Activated B cell treated with CpG ODN at 0.5 μM for 24 hours (primary cell): ENCODE results near the gene PSRC1. TPM values are rescaled to one million over a fixed set of nuclear protein-coding genes. Genes with fewer than 3 reads are reported as not detected.
"Not testable (repeated sequence)": the region's sequence is repeated elsewhere in the genome, so short reads cannot be mapped to it uniquely, and the experiment has no call there.

Experiments
- ATAC-seq: fragments of 200-7000 bp; cut with Tn5 transposase; one replicate; pipeline ENCODE4 v1.10.0; 2021; ENCODE audit warnings: low read depth, mild to moderate bottlenecking, moderate library complexity
- CTCF ChIA-PET: fragments of 350-600 bp; sonication (Branson Sonifier 250); formaldehyde crosslinking; loops from one replicate; lab custom pipeline; 2021; ENCODE audit warnings: antibody characterized with exemption; lab: Charles Lee
- POLR2A ChIA-PET: fragments of 350-600 bp; sonication (Branson Sonifier 250); formaldehyde crosslinking; loops from one replicate; lab custom pipeline; 2021; ENCODE audit warnings: antibody characterized with exemption; lab: Charles Lee
- DNase-seq: peaks from one replicate; pipeline ENCODE4 v3.0.0; 2022
- H3K27ac Mint-ChIP-seq: one replicate; pipeline ENCODE4 v1.8.0; 2020; ENCODE audit warnings: mixed read lengths
- H3K27me3 Mint-ChIP-seq: one replicate; pipeline ENCODE4 v1.8.0; 2021; ENCODE audit warnings: mixed read lengths
- H3K36me3 Mint-ChIP-seq: one replicate; pipeline ENCODE4 v1.8.0; 2021; ENCODE audit warnings: low read depth, mixed read lengths
- H3K4me1 Mint-ChIP-seq: one replicate; pipeline ENCODE4 v1.8.0; 2021; ENCODE audit warnings: mixed read lengths
- H3K4me3 Mint-ChIP-seq: one replicate; pipeline ENCODE4 v1.8.0; 2020; ENCODE audit warnings: mild to moderate bottlenecking, mixed read lengths
- H3K9me3 Mint-ChIP-seq: one replicate; pipeline ENCODE4 v1.8.0; 2020; ENCODE audit warnings: mixed read lengths
- CTCF ChIP-seq: fragments of 200-600 bp; IDR thresholded peaks from one replicate; pipeline ENCODE4 v1.8.0; 2022; ENCODE audit warnings: antibody characterized with exemption, mild to moderate bottlenecking
- intact Hi-C: fragments of 100-400 bp; cut with micrococcal nuclease; formaldehyde crosslinking; loops from one replicate; pipeline ENCODE4 v1.15.1; 2024
- total RNA-seq: library from RNA; stranded (reverse); gene quantifications from 2 replicates; pipeline ENCODE4 v1.2.3, GENCODE V29; 2022

PSRC1 gene
- total RNA-seq, 1 donor from 2014 or later: not detected

DNA sequence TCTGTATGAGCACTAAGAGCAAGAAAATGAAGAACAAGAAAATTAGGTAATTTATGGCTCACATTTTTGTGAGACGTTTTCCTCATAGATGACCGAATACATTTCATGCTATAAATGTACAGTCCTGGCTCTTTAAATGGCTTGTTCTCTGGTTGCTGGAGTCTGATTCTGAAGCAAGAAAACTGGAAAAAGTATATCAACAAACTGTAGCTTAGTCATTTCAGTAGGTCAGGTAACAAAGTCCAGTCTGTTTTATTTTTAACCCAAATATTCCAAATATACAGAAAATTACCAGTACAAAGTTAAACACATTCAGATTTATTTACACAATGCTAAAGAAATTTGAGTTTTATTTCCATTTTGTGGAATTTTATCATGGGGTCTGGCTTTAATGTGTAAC is 26.4 kb upstream of the PSRC1 start:
- ChIA-PET CTCF (no interaction called here), POLR2A (interaction anchor here (0.6 kb wide), 1 partner anchor 97 kb away, joined by 5 read pairs; no protein-coding TSS in a partner anchor)
- no peak overlapping the region for H3K27ac Mint-ChIP-seq
- DNase-seq: no peak
- ATAC-seq: no peak
- no peaks in the 10 kb centered on the region for H3K9me3 Mint-ChIP-seq
- H3K4me3 Mint-ChIP-seq: no peak overlapping the region
- no peaks in the 10 kb centered on the region for H3K36me3 Mint-ChIP-seq
- intact Hi-C loops: no loop called here
- TF ChIP-seq CTCF: no peak
- peaks cover 19% of the 10 kb centered on the region for H3K4me1 Mint-ChIP-seq
- peaks cover 5% of the 10 kb centered on the region for H3K27me3 Mint-ChIP-seq

GRCh38 chr1:109307274-109308021 is 24.5 kb upstream of the PSRC1 start:
- no peak for TF ChIP-seq CTCF
- peak overlapping the region; percentile 80 for H3K27ac Mint-ChIP-seq
- ATAC-seq (peak; percentile 98), DNase-seq (peak; percentile 41)
- CTCF ChIA-PET: interaction anchor here (0.6 to 1.7 kb wide), 4 partner anchors 9 to 91 kb away, joined by 3 to 12 read pairs (median 8); partner anchors contain the start of genes PSRC1 and SORT1
- H3K4me3 Mint-ChIP-seq: peak overlapping the region; percentile 60
- intact Hi-C loops: loop anchor here (1.0 kb wide), 1 partner anchor 24 kb away; the partner anchor contains the start of gene PSRC1
- H3K9me3 Mint-ChIP-seq: no peaks in the 10 kb centered on the region
- H3K4me1 Mint-ChIP-seq: peaks cover 19% of the 10 kb centered on the region
- POLR2A ChIA-PET: interaction anchor here (0.6 to 1.0 kb wide), 4 partner anchors 25 to 232 kb away, joined by 3 to 5 read pairs (median 3); partner anchors contain the start of genes PSMA5, PSRC1 and TAF13
- peaks cover 5% of the 10 kb centered on the region for H3K27me3 Mint-ChIP-seq
- no peaks in the 10 kb centered on the region for H3K36me3 Mint-ChIP-seq

- no peak for DNase-seq
- CTCF ChIA-PET: interaction anchor here (1.5 to 1.7 kb wide), 3 partner anchors 24 to 92 kb away, joined by 4 to 12 read pairs (median 11); partner anchors contain the start of genes PSRC1 and SORT1
- H3K4me1 Mint-ChIP-seq: peaks cover 19% of the 10 kb centered on the region
- intact Hi-C loops: loop anchor here (1.0 kb wide), 1 partner anchor 24 kb away; the partner anchor contains the start of gene PSRC1
- TF ChIP-seq CTCF: no peak
- H3K27me3 Mint-ChIP-seq: peaks cover 5% of the 10 kb centered on the region
- H3K27ac Mint-ChIP-seq: peak within 1 kb of the TSS; percentile 80
- no peaks in the 10 kb centered on the region for H3K9me3 Mint-ChIP-seq
- no peaks in the 10 kb centered on the region for H3K36me3 Mint-ChIP-seq
- ATAC-seq: peak; percentile 3
- peak within 1 kb of the TSS; percentile 60 for H3K4me3 Mint-ChIP-seq
- POLR2A ChIA-PET: interaction anchor here (0.8 kb wide), 1 partner anchor 24 kb away, joined by 3 read pairs; the partner anchor contains the start of gene PSRC1
Measured at GRCh38 chr1:109306832-109307273, 23.9 kb upstream of the PSRC1 start, which contains the start of gene MYBPHL. Gene MYBPHL (minus strand): TSS chr1:109307011. CDS start chr1:109306991, 20 bp downstream.

- H3K9me3 Mint-ChIP-seq, H3K27me3 Mint-ChIP-seq, POLR2A ChIA-PET, intact Hi-C loops, ATAC-seq, H3K36me3 Mint-ChIP-seq, H3K27ac Mint-ChIP-seq, DNase-seq, H3K4me3 Mint-ChIP-seq: not testable (repeated sequence)
- CTCF ChIA-PET: interaction anchor here (1.5 kb wide), 1 partner anchor 23 kb away, joined by 4 read pairs; the partner anchor contains the start of gene PSRC1
- peaks cover 19% of the 10 kb centered on the region for H3K4me1 Mint-ChIP-seq
Measured at GRCh38 chr1:109305991-109306390, 23.0 kb upstream of the PSRC1 start.

DNA sequence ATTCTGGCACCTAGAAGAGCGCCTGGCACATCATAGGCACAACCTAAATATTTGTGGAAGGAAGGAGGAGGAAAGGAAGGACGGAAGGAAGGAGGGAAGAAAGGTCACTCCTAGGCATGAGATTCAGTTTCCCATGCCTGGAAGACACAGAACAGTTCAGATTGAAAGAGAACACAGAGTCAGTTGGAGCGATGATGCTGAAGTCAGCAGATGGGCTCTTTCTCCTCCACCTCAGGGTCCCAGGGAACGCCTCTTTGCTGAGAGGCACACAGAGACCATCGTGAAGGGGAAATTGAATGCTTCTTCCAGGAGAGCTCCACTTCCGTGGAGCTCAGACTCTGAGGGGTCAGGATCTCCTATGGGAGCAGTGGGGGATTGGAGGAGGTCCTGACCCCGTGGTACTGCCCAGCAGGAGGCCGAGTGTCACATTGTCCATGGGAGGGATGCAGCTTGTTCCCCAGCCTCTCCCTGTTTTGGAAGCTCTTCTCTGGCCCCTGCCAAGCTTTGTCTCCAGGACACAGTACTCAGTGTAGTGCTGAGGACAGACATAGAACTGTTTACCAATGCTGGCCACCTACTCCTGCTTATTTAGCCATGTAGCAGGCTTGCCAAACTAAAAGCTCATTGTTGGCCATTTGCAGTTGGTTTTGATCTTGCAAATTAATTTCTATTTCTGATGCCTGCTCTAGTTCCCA is 21.4 kb upstream of the PSRC1 start:
- TF ChIP-seq CTCF: no peak
- ChIA-PET POLR2A (no interaction called here), CTCF (no interaction called here)
- no peak for ATAC-seq
- Mint-ChIP-seq H3K27ac (no peak overlapping the region), H3K36me3 (no peaks in the 10 kb centered on the region), H3K27me3 (peaks cover 10% of the 10 kb centered on the region), H3K9me3 (no peaks in the 10 kb centered on the region), H3K4me3 (no peak overlapping the region), H3K4me1 (peaks cover 19% of the 10 kb centered on the region)
- intact Hi-C loops: no loop called here
- no peak for DNase-seq
